Activated CD8-positive, alpha-beta T cell treated with anti-CD3 and anti-CD28 coated beads for 36 hours (primary cell): Measurements from ENCODE around the gene TMEFF2. TPM values are rescaled to one million over a fixed set of nuclear protein-coding genes. Genes with fewer than 3 reads are reported as not detected.
"Not testable (repeated sequence)": the region's sequence is repeated elsewhere in the genome, so short reads cannot be mapped to it uniquely, and the experiment has no call there.

Source experiments
- ATAC-seq: fragments of 200-7000 bp; cut with Tn5 transposase; one replicate; pipeline ENCODE4 v1.10.0; 2021; ENCODE audit warnings: mild to moderate bottlenecking, moderate library complexity
- CTCF ChIA-PET: fragments of 350-600 bp; sonication (Branson Sonifier 250); formaldehyde crosslinking; loops from one replicate; lab custom pipeline; 2021; ENCODE audit warnings: antibody characterized with exemption; lab: Charles Lee
- POLR2A ChIA-PET: fragments of 350-600 bp; sonication (Branson Sonifier 250); formaldehyde crosslinking; loops from one replicate; lab custom pipeline; 2021; ENCODE audit warnings: antibody characterized with exemption; lab: Charles Lee
- DNase-seq: peaks from one replicate; pipeline ENCODE4 v3.0.0-alpha.2; 2020
- H3K27ac Mint-ChIP-seq: one replicate; pipeline ENCODE4 v1.8.0; 2021; ENCODE audit warnings: mild to moderate bottlenecking, mixed read lengths
- H3K27me3 Mint-ChIP-seq: one replicate; pipeline ENCODE4 v1.8.0; 2021; ENCODE audit warnings: mixed read lengths
- H3K36me3 Mint-ChIP-seq: one replicate; pipeline ENCODE4 v1.8.0; 2021; ENCODE audit warnings: low read depth, mixed read lengths
- H3K4me1 Mint-ChIP-seq: one replicate; pipeline ENCODE4 v1.8.0; 2021; ENCODE audit warnings: low read depth, mixed read lengths
- H3K4me3 Mint-ChIP-seq: one replicate; pipeline ENCODE4 v1.8.0; 2021; ENCODE audit warnings: mild to moderate bottlenecking, moderate library complexity, mixed read lengths
- H3K9me3 Mint-ChIP-seq: one replicate; pipeline ENCODE4 v1.8.0; 2021; ENCODE audit warnings: mixed read lengths
- intact Hi-C: fragments of 100-400 bp; cut with micrococcal nuclease; formaldehyde crosslinking; loops from one replicate; pipeline ENCODE4 v1.10.0; 2022
- total RNA-seq, 2 experiments: library from RNA; stranded (reverse); gene quantifications; one replicate each; pipeline ENCODE4 v1.2.3, GENCODE V29; 2021
- TF ChIP-seq, protein P1 (sequence below): fragments of 200-600 bp; IDR thresholded peaks from one replicate; pipeline ENCODE4 v1.8.0; 2022; ENCODE audit warnings: antibody characterized with exemption, mild to moderate bottlenecking

Gene TMEFF2
- total RNA-seq, 2 experiments from 2014 or later = not detected

DNA sequence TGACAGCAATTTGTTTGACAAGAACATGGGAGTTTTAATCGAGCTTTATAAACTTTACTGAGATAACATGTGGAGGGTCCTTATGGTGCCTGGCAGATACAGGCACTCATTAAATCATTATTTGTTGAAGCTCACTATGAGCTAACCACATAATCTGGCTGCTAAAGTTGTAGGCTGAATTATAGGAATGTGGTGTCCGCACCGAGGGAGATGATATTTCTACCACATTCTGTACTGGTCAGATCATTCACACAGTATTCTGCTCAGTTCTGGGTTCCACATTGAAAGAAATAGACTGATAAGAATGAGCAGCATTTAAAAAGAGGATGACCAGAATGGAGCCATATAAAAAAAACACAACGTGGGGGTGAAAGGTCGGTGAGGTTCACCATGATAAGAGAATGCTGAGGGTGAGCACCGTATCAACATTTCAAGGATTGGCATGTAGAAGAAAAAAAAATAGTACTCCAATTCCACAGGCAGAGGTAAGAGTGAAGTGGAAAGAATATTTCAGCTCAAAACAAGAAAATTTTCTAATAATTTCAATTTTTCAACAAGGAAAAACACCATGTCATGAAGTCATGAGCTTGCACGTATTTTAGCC, 54.4 kb downstream of the TMEFF2 start:
- Mint-ChIP-seq H3K27ac (no peak overlapping the region), H3K27me3 (peaks cover 2% of the 10 kb centered on the region), H3K4me3 (no peak overlapping the region), H3K4me1 (no peaks in the 10 kb centered on the region), H3K36me3 (no peaks in the 10 kb centered on the region), H3K9me3 (no peaks in the 10 kb centered on the region)
- DNase-seq (no peak), ATAC-seq (no peak)
- POLR2A ChIA-PET = interaction anchor here (1.4 kb wide), 1 partner anchor 32 kb away, joined by 3 read pairs; no protein-coding TSS in a partner anchor
- CTCF ChIA-PET = interaction anchor here (2.5 kb wide), 1 partner anchor 22 kb away, joined by 11 read pairs; no protein-coding TSS in a partner anchor
- intact Hi-C loops = no loop called here
- TF ChIP-seq, protein P1, sequence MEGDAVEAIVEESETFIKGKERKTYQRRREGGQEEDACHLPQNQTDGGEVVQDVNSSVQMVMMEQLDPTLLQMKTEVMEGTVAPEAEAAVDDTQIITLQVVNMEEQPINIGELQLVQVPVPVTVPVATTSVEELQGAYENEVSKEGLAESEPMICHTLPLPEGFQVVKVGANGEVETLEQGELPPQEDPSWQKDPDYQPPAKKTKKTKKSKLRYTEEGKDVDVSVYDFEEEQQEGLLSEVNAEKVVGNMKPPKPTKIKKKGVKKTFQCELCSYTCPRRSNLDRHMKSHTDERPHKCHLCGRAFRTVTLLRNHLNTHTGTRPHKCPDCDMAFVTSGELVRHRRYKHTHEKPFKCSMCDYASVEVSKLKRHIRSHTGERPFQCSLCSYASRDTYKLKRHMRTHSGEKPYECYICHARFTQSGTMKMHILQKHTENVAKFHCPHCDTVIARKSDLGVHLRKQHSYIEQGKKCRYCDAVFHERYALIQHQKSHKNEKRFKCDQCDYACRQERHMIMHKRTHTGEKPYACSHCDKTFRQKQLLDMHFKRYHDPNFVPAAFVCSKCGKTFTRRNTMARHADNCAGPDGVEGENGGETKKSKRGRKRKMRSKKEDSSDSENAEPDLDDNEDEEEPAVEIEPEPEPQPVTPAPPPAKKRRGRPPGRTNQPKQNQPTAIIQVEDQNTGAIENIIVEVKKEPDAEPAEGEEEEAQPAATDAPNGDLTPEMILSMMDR = no peak

GRCh38 chr2:192139813-192140212, 54.9 kb downstream of the TMEFF2 start:
- DNase-seq = no peak
- no peak overlapping the region for H3K27ac Mint-ChIP-seq
- POLR2A ChIA-PET = interaction anchor here (1.4 kb wide), 1 partner anchor 32 kb away, joined by 3 read pairs; no protein-coding TSS in a partner anchor

GRCh38 chr2:192137451-192137850, 57.3 kb downstream of the TMEFF2 start:
- H3K9me3 Mint-ChIP-seq = no peaks in the 10 kb centered on the region
- ChIA-PET CTCF (no interaction called here), POLR2A (no interaction called here)
- intact Hi-C loops = no loop called here
- ATAC-seq (no peak), DNase-seq (no peak)
- TF ChIP-seq, protein P1 = no peak
- no peaks in the 10 kb centered on the region for H3K36me3 Mint-ChIP-seq
- H3K27me3 Mint-ChIP-seq = no peaks in the 10 kb centered on the region
- H3K4me3 Mint-ChIP-seq = no peak overlapping the region
- H3K4me1 Mint-ChIP-seq = no peaks in the 10 kb centered on the region
- no peak overlapping the region for H3K27ac Mint-ChIP-seq

More at GRCh38 chr2:192139813-192140212, 54.9 kb downstream of the TMEFF2 start:
- CTCF ChIA-PET = interaction anchor here (2.5 kb wide), 1 partner anchor 22 kb away, joined by 11 read pairs; no protein-coding TSS in a partner anchor
- H3K36me3 Mint-ChIP-seq = no peaks in the 10 kb centered on the region
- H3K27me3 Mint-ChIP-seq = peaks cover 2% of the 10 kb centered on the region
- intact Hi-C loops = no loop called here
- no peak for ATAC-seq
- no peak overlapping the region for H3K4me3 Mint-ChIP-seq
- TF ChIP-seq, protein P1 = no peak
- no peaks in the 10 kb centered on the region for H3K9me3 Mint-ChIP-seq
- H3K4me1 Mint-ChIP-seq = no peaks in the 10 kb centered on the region

GRCh38 chr2:192132604-192133003, 62.1 kb downstream of the TMEFF2 start:
- H3K27me3 Mint-ChIP-seq, H3K36me3 Mint-ChIP-seq, intact Hi-C loops, CTCF ChIA-PET, DNase-seq, H3K4me1 Mint-ChIP-seq, H3K9me3 Mint-ChIP-seq, H3K4me3 Mint-ChIP-seq, ATAC-seq, H3K27ac Mint-ChIP-seq, POLR2A ChIA-PET: not testable (repeated sequence)

- H3K4me1 Mint-ChIP-seq, H3K9me3 Mint-ChIP-seq, POLR2A ChIA-PET, H3K27ac Mint-ChIP-seq, H3K36me3 Mint-ChIP-seq, ATAC-seq, DNase-seq, intact Hi-C loops, H3K27me3 Mint-ChIP-seq, CTCF ChIA-PET, H3K4me3 Mint-ChIP-seq: not testable (repeated sequence)
These were observed 64.4 kb downstream of the TMEFF2 start for GRCh38 chr2:192130312-192130711.

DNA sequence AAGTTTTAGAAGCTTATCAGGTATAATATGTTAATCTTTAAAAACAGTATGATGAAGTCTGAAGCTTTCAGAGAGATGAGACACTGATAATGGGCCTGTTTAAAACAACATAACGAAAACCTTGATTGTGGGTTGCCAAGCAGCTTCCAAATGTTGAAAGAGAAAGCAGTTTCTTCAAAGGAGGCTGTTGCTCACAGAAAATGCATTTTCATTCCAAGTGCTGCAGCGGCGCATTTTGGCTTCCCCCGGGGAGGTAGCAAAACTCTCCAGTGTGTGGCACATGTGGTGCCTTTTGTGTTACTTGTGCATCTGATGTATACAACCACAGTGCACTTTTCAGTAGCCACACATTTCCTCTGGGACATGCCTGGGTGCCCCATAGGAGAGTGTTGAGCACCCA, 66.1 kb downstream of the TMEFF2 start:
- intact Hi-C loops = no loop called here
- CTCF ChIA-PET = no interaction called here

More for the DNA sequence above, 66.1 kb downstream of the TMEFF2 start:
- H3K27me3 Mint-ChIP-seq = peaks cover 2% of the 10 kb centered on the region
- POLR2A ChIA-PET = no interaction called here
- H3K9me3 Mint-ChIP-seq = no peaks in the 10 kb centered on the region
- no peak overlapping the region for H3K27ac Mint-ChIP-seq
- no peak for DNase-seq
- TF ChIP-seq, protein P1 = no peak
- no peaks in the 10 kb centered on the region for H3K4me1 Mint-ChIP-seq
- H3K4me3 Mint-ChIP-seq = no peak overlapping the region
- no peak for ATAC-seq
- no peaks in the 10 kb centered on the region for H3K36me3 Mint-ChIP-seq
